H9 (cell line): ENCODE results near the gene TFF1. TPM values are rescaled to one million over a fixed set of nuclear protein-coding genes. Genes with fewer than 3 reads are reported as not detected.

ENCODE experiments used
- DNase-seq: peaks from one replicate; pipeline ENCODE4 v3.0.0-alpha.2; 2017
- H2AFZ ChIP-seq: one replicate; pipeline ENCODE4 v1.6.1; 2013; ENCODE audit warnings: mild to moderate bottlenecking, low read length, control low read depth, moderate library complexity
- H2AK5ac ChIP-seq: 2 replicates; pipeline ENCODE4 v1.6.1; 2013; ENCODE audit warnings: low read length, control low read depth, mixed read lengths; ENCODE audit not compliant: insufficient read length
- H2BK120ac ChIP-seq: one replicate; pipeline ENCODE4 v1.6.1; 2013; ENCODE audit warnings: low read depth, mild to moderate bottlenecking, low read length, control low read depth, inconsistent platforms; ENCODE audit not compliant: poor library complexity, severe bottlenecking
- H2BK12ac ChIP-seq: 2 replicates; pipeline ENCODE4 v1.6.1; 2013; ENCODE audit warnings: low read length, control low read depth, mixed read lengths, low read depth; ENCODE audit not compliant: insufficient read length
- H2BK15ac ChIP-seq: 2 replicates; pipeline ENCODE4 v1.6.1; 2013; ENCODE audit warnings: low read depth, low read length, control low read depth
- H2BK20ac ChIP-seq: one replicate; pipeline ENCODE4 v1.6.1; 2013; ENCODE audit warnings: low read depth, mild to moderate bottlenecking, low read length, control low read depth, inconsistent platforms; ENCODE audit not compliant: poor library complexity, severe bottlenecking
- H2BK5ac ChIP-seq: 2 replicates; pipeline ENCODE4 v1.6.1; 2013; ENCODE audit warnings: low read length, control low read depth, mixed read lengths; ENCODE audit not compliant: insufficient read length
- H3K14ac ChIP-seq: 2 replicates; pipeline ENCODE4 v1.6.1; 2013; ENCODE audit warnings: low read length, control low read depth; ENCODE audit not compliant: insufficient read depth
- H3K18ac ChIP-seq: 2 replicates; pipeline ENCODE4 v1.6.1; 2013; ENCODE audit warnings: low read depth, mild to moderate bottlenecking, mixed read lengths, low read length, control low read depth; ENCODE audit not compliant: insufficient read length
- H3K23ac ChIP-seq: 2 replicates; pipeline ENCODE4 v1.6.1; 2013; ENCODE audit warnings: low read length, control low read depth, mixed read lengths, low read depth; ENCODE audit not compliant: insufficient read length
- H3K23me2 ChIP-seq: 2 replicates; pipeline ENCODE4 v1.6.1; 2013; ENCODE audit warnings: low read depth, mild to moderate bottlenecking, mixed read lengths, low read length, control low read depth; ENCODE audit not compliant: insufficient read length, poor library complexity, severe bottlenecking
- H3K27ac ChIP-seq: 2 replicates; pipeline ENCODE4 v1.5.1; 2013; ENCODE audit warnings: low read length, control low read depth, mixed read lengths, low read depth; ENCODE audit not compliant: insufficient read length
- H3K27me3 ChIP-seq: 2 replicates; pipeline ENCODE4 v1.6.1; 2013; ENCODE audit warnings: low read length, control low read depth, inconsistent platforms; ENCODE audit not compliant: insufficient read depth
- H3K4ac ChIP-seq: 2 replicates; pipeline ENCODE4 v1.6.1; 2013; ENCODE audit warnings: low read depth, mild to moderate bottlenecking, control low read depth, inconsistent platforms, low read length, moderate library complexity
- H3K4me1 ChIP-seq: 2 replicates; pipeline ENCODE4 v1.6.1; 2013; ENCODE audit warnings: low read length, control low read depth, inconsistent platforms; ENCODE audit not compliant: insufficient read depth
- H3K4me2 ChIP-seq: 2 replicates; pipeline ENCODE4 v1.6.1; 2013; ENCODE audit warnings: low read length, control low read depth, mixed read lengths; ENCODE audit not compliant: insufficient read length, insufficient read depth
- H3K56ac ChIP-seq: 2 replicates; pipeline ENCODE4 v1.6.1; 2013; ENCODE audit warnings: low read depth, mild to moderate bottlenecking, mixed read lengths, low read length, control low read depth; ENCODE audit not compliant: insufficient read length
- H3K79me1 ChIP-seq: 2 replicates; pipeline ENCODE4 v1.6.1; 2013; ENCODE audit warnings: low read depth, mild to moderate bottlenecking, moderate library complexity, low read length, control low read depth, inconsistent platforms; ENCODE audit not compliant: insufficient read depth, poor library complexity, severe bottlenecking
- H3K79me2 ChIP-seq: 2 replicates; pipeline ENCODE4 v1.6.1; 2013; ENCODE audit warnings: low read length, control low read depth, inconsistent platforms; ENCODE audit not compliant: insufficient read depth
- H3K9ac ChIP-seq: 2 replicates; pipeline ENCODE4 v1.6.1; 2013; ENCODE audit warnings: low read length, control low read depth, mixed read lengths; ENCODE audit not compliant: insufficient read length; ENCODE audit errors: extremely low read depth
- H3K9me3 ChIP-seq: one replicate; pipeline ENCODE4 v1.6.1; 2013; ENCODE audit warnings: low read depth, low read length, inconsistent platforms; ENCODE audit not compliant: control insufficient read depth
- H3T11ph ChIP-seq: one replicate; pipeline ENCODE4 v1.6.1; 2013; ENCODE audit warnings: mild to moderate bottlenecking, low read length, control low read depth, inconsistent platforms
- H4K20me1 ChIP-seq: one replicate; pipeline ENCODE4 v1.6.1; 2013; ENCODE audit not compliant: control insufficient read depth, insufficient read length, insufficient read depth
- H4K5ac ChIP-seq: 2 replicates; pipeline ENCODE4 v1.6.1; 2013; ENCODE audit warnings: low read depth, mild to moderate bottlenecking, mixed read lengths, low read length, control low read depth; ENCODE audit not compliant: insufficient read length
- H4K8ac ChIP-seq: replicated peaks from 2 replicates; pipeline ENCODE4 v1.6.1; 2013; ENCODE audit warnings: low read length, control low read depth, mixed read lengths, low read depth; ENCODE audit not compliant: insufficient read length
- H4K91ac ChIP-seq: 2 replicates; pipeline ENCODE4 v1.6.1; 2013; ENCODE audit warnings: low read depth, mild to moderate bottlenecking, moderate library complexity, mixed read lengths, low read length, control low read depth; ENCODE audit not compliant: insufficient read length
- H3K27ac Mint-ChIP-seq, 3 experiments: 2 replicates in 2 of 3; 3 replicates in 1 of 3; pipeline ENCODE4 v1.8.0; 2020 to 2021; ENCODE audit warnings: mixed read lengths in 3 of 3, mild to moderate bottlenecking in 1 of 3, moderate library complexity in 1 of 3
- H3K27me3 Mint-ChIP-seq: 2 replicates; pipeline ENCODE4 v1.8.0; 2021; ENCODE audit warnings: low read depth, mild to moderate bottlenecking, moderate library complexity, mixed read lengths
- H3K36me3 Mint-ChIP-seq, 3 experiments: 2 replicates in 2 of 3; 3 replicates in 1 of 3; pipeline ENCODE4 v1.8.0; 2020 to 2021; ENCODE audit warnings: low read depth in 3 of 3, mixed read lengths in 3 of 3; ENCODE audit not compliant: insufficient read depth in 1 of 3
- H3K4me1 Mint-ChIP-seq, 2 experiments: 2 replicates each; pipeline ENCODE4 v1.8.0; 2020; ENCODE audit warnings: mixed read lengths in 2 of 2
- H3K4me3 Mint-ChIP-seq, 2 experiments: 2 replicates in 1 of 2; 3 replicates in 1 of 2; pipeline ENCODE4 v1.8.0; 2020 to 2021; ENCODE audit warnings: mild to moderate bottlenecking in 2 of 2, mixed read lengths in 2 of 2, moderate library complexity in 1 of 2
- H3K9me3 Mint-ChIP-seq, 2 experiments: 2 replicates in 1 of 2; 3 replicates in 1 of 2; pipeline ENCODE4 v1.8.0; 2020; ENCODE audit warnings: mild to moderate bottlenecking in 2 of 2, mixed read lengths in 2 of 2, moderate library complexity in 1 of 2
- WGBS: extraction: QIAGEN DNeasy Blood & Tissue Kit; methylation state at CpG from one replicate; pipeline ENCODE4 v1.1.7; 2013; ENCODE audit warnings: missing lambda C conversion rate, low lambda C conversion rate, mixed read lengths; ENCODE audit not compliant: insufficient read length; ENCODE audit errors: extremely low coverage; 5-methylcytosine and 5-hydroxymethylcytosine counted together
- total RNA-seq: library from RNA; stranded (reverse); gene quantifications from 2 replicates; pipeline ENCODE4 v1.2.1, GENCODE V29; 2021
- TF ChIP-seq, protein P1 (sequence below): fragments of 200-600 bp; sonication (generic); conservative IDR thresholded peaks from 3 replicates; pipeline ENCODE4 v1.8.0; 2021; ENCODE audit warnings: antibody characterized with exemption, mild to moderate bottlenecking

Gene TFF1
- total RNA-seq, 1 experiment from 2014 or later = not detected

DNA sequence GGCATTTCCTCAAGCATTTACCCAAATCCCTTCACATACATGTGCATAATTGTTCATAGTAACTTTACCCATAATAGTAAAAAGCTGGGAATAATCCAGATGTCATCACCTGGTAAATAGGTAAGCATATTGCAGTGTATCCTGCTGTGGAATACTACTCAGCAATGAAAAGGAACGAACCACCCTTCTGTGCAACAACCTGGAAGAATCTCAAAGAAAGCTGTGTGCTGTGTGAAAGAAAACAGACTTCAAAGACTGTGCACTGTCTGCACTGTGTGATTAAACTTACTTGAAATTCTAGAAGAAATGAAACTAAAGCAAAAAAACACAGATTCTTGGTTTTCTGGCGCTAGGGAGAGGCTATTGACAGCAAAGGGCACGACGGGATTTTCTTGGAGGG, 29.1 kb downstream of the TFF1 start:
- no peak for DNase-seq
- peak overlapping the region in 2 of 3 experiments; percentile 62 to 76; a peak in 2 of 7 replicates for H3K27ac Mint-ChIP-seq
- H3K79me1 ChIP-seq = no peaks in the 10 kb centered on the region

More for the DNA sequence above, 29.1 kb downstream of the TFF1 start:
- Mint-ChIP-seq H3K4me1 (peaks cover 31 to 34% of the 10 kb centered on the region in 2 experiments), H3K4me3 (peak overlapping the region in 1 of 2 experiments; percentile 27; a peak in 1 of 5 replicates), H3K27me3 (peaks cover 2% of the 10 kb centered on the region; the same call in 1 of the 2 replicates), H3K36me3 (peaks cover 0 to 5% (median 0%) of the 10 kb centered on the region in 3 experiments; a peak in 3 of 7 replicates), H3K9me3 (peaks cover 4 to 6% of the 10 kb centered on the region in 2 experiments; a peak in 4 of 5 replicates)
- no peaks in the 10 kb centered on the region for H4K20me1 ChIP-seq
- H3K14ac ChIP-seq = no peak overlapping the region
- H3K18ac ChIP-seq = no peak overlapping the region
- H3K79me2 ChIP-seq = no peaks in the 10 kb centered on the region
- no peak overlapping the region for H4K5ac ChIP-seq
- H2BK12ac ChIP-seq = no peak overlapping the region
- H3K23ac ChIP-seq = no peak overlapping the region
- H3T11ph ChIP-seq = no peak overlapping the region
- TF ChIP-seq, protein P1, sequence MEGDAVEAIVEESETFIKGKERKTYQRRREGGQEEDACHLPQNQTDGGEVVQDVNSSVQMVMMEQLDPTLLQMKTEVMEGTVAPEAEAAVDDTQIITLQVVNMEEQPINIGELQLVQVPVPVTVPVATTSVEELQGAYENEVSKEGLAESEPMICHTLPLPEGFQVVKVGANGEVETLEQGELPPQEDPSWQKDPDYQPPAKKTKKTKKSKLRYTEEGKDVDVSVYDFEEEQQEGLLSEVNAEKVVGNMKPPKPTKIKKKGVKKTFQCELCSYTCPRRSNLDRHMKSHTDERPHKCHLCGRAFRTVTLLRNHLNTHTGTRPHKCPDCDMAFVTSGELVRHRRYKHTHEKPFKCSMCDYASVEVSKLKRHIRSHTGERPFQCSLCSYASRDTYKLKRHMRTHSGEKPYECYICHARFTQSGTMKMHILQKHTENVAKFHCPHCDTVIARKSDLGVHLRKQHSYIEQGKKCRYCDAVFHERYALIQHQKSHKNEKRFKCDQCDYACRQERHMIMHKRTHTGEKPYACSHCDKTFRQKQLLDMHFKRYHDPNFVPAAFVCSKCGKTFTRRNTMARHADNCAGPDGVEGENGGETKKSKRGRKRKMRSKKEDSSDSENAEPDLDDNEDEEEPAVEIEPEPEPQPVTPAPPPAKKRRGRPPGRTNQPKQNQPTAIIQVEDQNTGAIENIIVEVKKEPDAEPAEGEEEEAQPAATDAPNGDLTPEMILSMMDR = no peak
- no peaks in the 10 kb centered on the region for H3K27me3 ChIP-seq
- no peak overlapping the region for H3K27ac ChIP-seq
- no peak overlapping the region for H2BK5ac ChIP-seq
- no peak overlapping the region for H3K4ac ChIP-seq
- no peak overlapping the region for H3K56ac ChIP-seq
- H3K9ac ChIP-seq = no peak overlapping the region
- no peak overlapping the region for H4K91ac ChIP-seq
- H2AFZ ChIP-seq = no peak overlapping the region
- no peak overlapping the region for H2BK15ac ChIP-seq
- peaks cover under 1% of the 10 kb centered on the region for H3K9me3 ChIP-seq
- no peak overlapping the region for H3K4me2 ChIP-seq
- H4K8ac ChIP-seq = no peak overlapping the region
- peaks cover 1% of the 10 kb centered on the region; the same call in 1 of the 2 replicates for H3K4me1 ChIP-seq
- H2BK120ac ChIP-seq = no peak overlapping the region
- no peaks in the 10 kb centered on the region for H3K23me2 ChIP-seq
- WGBS = no CpG with 5 or more reads among the region's 4 CpGs
- no peak overlapping the region for H2AK5ac ChIP-seq
- no peak overlapping the region for H2BK20ac ChIP-seq
